ENCODE results near the gene TRIO.

TRIO gene

DNA sequence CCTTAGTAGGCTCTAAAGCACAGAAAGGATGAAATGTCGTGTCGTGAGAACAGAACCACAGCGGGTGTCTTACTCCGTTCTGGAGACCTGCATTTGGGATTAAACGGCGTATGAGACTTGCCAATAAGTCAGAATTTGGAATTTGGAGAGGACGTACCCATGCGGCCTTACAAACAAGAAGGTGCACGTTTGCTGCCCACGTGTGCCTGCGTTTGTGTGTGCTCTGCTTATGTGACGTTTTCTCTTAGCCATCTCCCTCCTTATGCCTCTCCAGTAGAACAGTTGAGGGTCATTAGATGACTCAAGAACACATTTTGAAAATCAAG is 266.9 kb downstream of the TRIO start:
- TF ChIP-seq EZH2phosphoT487 (conservative IDR thresholded peaks at IDR 0.05; ENCODE audit: low read length) = no peak
- TF ChIP-seq, protein P1, sequence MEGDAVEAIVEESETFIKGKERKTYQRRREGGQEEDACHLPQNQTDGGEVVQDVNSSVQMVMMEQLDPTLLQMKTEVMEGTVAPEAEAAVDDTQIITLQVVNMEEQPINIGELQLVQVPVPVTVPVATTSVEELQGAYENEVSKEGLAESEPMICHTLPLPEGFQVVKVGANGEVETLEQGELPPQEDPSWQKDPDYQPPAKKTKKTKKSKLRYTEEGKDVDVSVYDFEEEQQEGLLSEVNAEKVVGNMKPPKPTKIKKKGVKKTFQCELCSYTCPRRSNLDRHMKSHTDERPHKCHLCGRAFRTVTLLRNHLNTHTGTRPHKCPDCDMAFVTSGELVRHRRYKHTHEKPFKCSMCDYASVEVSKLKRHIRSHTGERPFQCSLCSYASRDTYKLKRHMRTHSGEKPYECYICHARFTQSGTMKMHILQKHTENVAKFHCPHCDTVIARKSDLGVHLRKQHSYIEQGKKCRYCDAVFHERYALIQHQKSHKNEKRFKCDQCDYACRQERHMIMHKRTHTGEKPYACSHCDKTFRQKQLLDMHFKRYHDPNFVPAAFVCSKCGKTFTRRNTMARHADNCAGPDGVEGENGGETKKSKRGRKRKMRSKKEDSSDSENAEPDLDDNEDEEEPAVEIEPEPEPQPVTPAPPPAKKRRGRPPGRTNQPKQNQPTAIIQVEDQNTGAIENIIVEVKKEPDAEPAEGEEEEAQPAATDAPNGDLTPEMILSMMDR (IDR thresholded peaks at IDR 0.05; ENCODE audit: insufficient read depth, low read length, poor library complexity, severe bottlenecking) = no peak
- no peak overlapping the region for H3K4me3 ChIP-seq (ENCODE audit: insufficient read depth, low read length, poor library complexity, severe bottlenecking)
- no peaks in the 10 kb centered on the region for H3K79me2 ChIP-seq (ENCODE audit: insufficient read depth, low read length)
- no peaks in the 10 kb centered on the region for H3K9me3 ChIP-seq (ENCODE audit: insufficient read depth, low read length)
- H3K4me2 ChIP-seq (ENCODE audit: low read depth, low read length, poor library complexity, severe bottlenecking) = no peak overlapping the region
- H3K27ac ChIP-seq (ENCODE audit: low read depth, low read length) = no peak overlapping the region
- H3K36me3 ChIP-seq (ENCODE audit: low read length) = no peaks in the 10 kb centered on the region
- H4K20me1 ChIP-seq (ENCODE audit: low read depth, low read length) = no peaks in the 10 kb centered on the region
- H3K9me2 ChIP-seq (replicated peaks; ENCODE audit: insufficient read depth, low read length) = no peaks in the 10 kb centered on the region
- no peak overlapping the region for H3K9ac ChIP-seq (ENCODE audit: low read length)
- H2AFZ ChIP-seq (ENCODE audit: low read depth, low read length, severe bottlenecking) = no peak overlapping the region
- H3K27me3 ChIP-seq (ENCODE audit: low read length) = no peaks in the 10 kb centered on the region
- H3F3A ChIP-seq (ENCODE audit: insufficient read depth) = no peaks in the 10 kb centered on the region

DNA sequence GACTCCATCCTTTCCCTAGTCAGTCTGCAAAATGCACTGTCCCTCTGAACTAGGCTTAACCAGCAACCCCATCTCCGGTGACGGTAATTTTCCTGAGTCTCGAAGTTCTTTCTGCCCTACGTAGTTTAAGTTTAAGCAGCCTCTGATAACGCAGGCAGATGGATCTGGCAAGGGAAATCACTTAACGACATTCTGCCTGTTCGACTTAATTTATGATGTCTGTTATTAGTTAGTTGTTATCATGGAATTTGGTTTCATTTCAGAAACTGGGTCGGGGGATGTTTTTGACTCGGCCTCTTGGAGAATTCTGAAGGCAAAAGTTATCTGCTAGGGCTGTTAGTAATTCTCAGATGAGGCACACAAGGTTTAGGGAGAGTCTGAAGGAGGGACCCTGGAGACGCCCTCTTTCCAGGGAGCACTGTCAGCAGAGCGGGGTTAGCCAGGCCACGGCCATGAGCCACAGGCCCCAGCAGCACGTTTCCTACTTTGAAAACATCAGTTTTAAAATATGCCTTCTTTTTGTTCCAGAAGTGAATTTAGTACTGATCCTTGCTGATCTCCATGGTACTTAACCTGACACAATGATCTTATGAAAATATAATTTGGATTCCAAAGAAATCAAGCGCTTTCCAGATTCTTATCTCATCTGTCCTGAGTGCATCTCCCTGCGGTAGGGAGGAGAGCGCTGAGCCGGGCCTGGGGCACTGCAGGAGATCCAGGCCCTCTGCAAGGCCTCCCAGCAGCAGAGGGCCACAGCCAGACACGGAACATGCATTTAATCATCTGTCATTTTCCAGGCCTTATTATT is 267.5 kb downstream of the TRIO start:
- no peaks in the 10 kb centered on the region for H3K36me3 ChIP-seq (ENCODE audit: low read length)
- no peak overlapping the region for H3K9ac ChIP-seq (ENCODE audit: low read length)
- TF ChIP-seq EZH2phosphoT487 (conservative IDR thresholded peaks at IDR 0.05; ENCODE audit: low read length) = no peak
- H3K79me2 ChIP-seq (ENCODE audit: insufficient read depth, low read length) = no peaks in the 10 kb centered on the region
- no peak overlapping the region for H2AFZ ChIP-seq (ENCODE audit: low read depth, low read length, severe bottlenecking)
- H4K20me1 ChIP-seq (ENCODE audit: low read depth, low read length) = no peaks in the 10 kb centered on the region
- no peaks in the 10 kb centered on the region for H3K9me3 ChIP-seq (ENCODE audit: insufficient read depth, low read length)
- H3K27me3 ChIP-seq (ENCODE audit: low read length) = no peaks in the 10 kb centered on the region
- no peak overlapping the region for H3K4me2 ChIP-seq (ENCODE audit: low read depth, low read length, poor library complexity, severe bottlenecking)
- no peaks in the 10 kb centered on the region for H3F3A ChIP-seq (ENCODE audit: insufficient read depth)
- H3K27ac ChIP-seq (ENCODE audit: low read depth, low read length) = no peak overlapping the region
- H3K4me3 ChIP-seq (ENCODE audit: insufficient read depth, low read length, poor library complexity, severe bottlenecking) = no peak overlapping the region
- no peaks in the 10 kb centered on the region for H3K9me2 ChIP-seq (replicated peaks; ENCODE audit: insufficient read depth, low read length)

DNA sequence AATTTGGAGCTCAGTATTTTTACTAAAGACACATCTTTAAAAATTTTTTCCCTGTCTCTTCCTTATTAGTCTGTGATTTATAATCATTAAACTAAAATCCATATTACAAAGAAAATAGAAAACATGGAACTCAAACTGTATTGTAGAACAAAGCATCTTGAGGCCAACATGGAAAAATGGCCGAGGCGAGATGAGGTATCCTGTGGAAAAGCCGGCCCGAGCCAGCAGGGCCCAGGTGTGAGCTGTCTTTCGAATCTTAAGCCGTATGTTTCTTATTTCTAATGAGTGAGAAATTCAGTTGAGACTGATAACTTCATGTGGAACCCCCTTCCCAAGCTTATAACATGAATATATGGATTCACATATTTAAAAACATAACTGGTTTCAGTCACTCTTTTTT is 268.1 kb downstream of the TRIO start:
- Histone ChIP-seq H3K9ac (ENCODE audit: low read length) (no peak overlapping the region), H3K4me2 (ENCODE audit: low read depth, low read length, poor library complexity, severe bottlenecking) (no peak overlapping the region), H3K36me3 (ENCODE audit: low read length) (no peaks in the 10 kb centered on the region), H3K4me3 (ENCODE audit: insufficient read depth, low read length, poor library complexity, severe bottlenecking) (no peak overlapping the region), H3K79me2 (ENCODE audit: insufficient read depth, low read length) (no peaks in the 10 kb centered on the region), H3K9me2 (replicated peaks; ENCODE audit: insufficient read depth, low read length) (no peaks in the 10 kb centered on the region), H4K20me1 (ENCODE audit: low read depth, low read length) (no peaks in the 10 kb centered on the region), H3F3A (ENCODE audit: insufficient read depth) (no peaks in the 10 kb centered on the region), H3K27ac (ENCODE audit: low read depth, low read length) (no peak overlapping the region), H3K27me3 (ENCODE audit: low read length) (no peaks in the 10 kb centered on the region), H2AFZ (ENCODE audit: low read depth, low read length, severe bottlenecking) (no peak overlapping the region), H3K9me3 (ENCODE audit: insufficient read depth, low read length) (no peaks in the 10 kb centered on the region)
- no peak for TF ChIP-seq EZH2phosphoT487 (conservative IDR thresholded peaks at IDR 0.05; ENCODE audit: low read length)
- TF ChIP-seq, protein P1 (IDR thresholded peaks at IDR 0.05; ENCODE audit: insufficient read depth, low read length, poor library complexity, severe bottlenecking) = no peak

DNA sequence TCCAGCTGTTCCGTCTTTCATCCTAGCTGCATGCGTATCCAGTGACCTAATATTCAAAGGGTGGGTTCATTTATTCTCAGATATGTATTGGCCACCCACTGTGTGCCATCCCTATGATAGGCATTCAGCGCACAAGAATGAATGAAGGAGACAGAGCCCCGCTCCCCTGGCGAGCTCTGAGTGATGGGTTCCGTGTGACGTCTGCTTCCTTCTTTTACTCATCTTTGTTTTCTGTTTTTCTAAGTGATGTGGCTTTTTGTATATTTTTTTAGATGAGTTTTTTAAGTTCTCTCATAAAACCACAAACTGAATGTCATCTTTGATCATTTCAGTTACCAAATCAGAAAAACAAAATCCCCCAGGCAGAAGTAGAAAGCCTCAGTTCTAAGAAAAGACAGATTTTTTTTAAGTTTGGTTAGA is 270.2 kb downstream of the TRIO start:
- Histone ChIP-seq H3K27ac (ENCODE audit: low read depth, low read length) (no peak overlapping the region), H3K27me3 (ENCODE audit: low read length) (no peaks in the 10 kb centered on the region), H3K4me3 (ENCODE audit: insufficient read depth, low read length, poor library complexity, severe bottlenecking) (no peak overlapping the region), H3K79me2 (ENCODE audit: insufficient read depth, low read length) (no peaks in the 10 kb centered on the region), H3K4me2 (ENCODE audit: low read depth, low read length, poor library complexity, severe bottlenecking) (no peak overlapping the region), H3K9me3 (ENCODE audit: insufficient read depth, low read length) (no peaks in the 10 kb centered on the region), H3K36me3 (ENCODE audit: low read length) (no peaks in the 10 kb centered on the region), H3K9me2 (replicated peaks; ENCODE audit: insufficient read depth, low read length) (no peaks in the 10 kb centered on the region), H3F3A (ENCODE audit: insufficient read depth) (no peaks in the 10 kb centered on the region), H3K9ac (ENCODE audit: low read length) (no peak overlapping the region), H4K20me1 (ENCODE audit: low read depth, low read length) (no peaks in the 10 kb centered on the region), H2AFZ (ENCODE audit: low read depth, low read length, severe bottlenecking) (no peak overlapping the region)
- no peak for TF ChIP-seq EZH2phosphoT487 (conservative IDR thresholded peaks at IDR 0.05; ENCODE audit: low read length)
- TF ChIP-seq, protein P1 (IDR thresholded peaks at IDR 0.05; ENCODE audit: insufficient read depth, low read length, poor library complexity, severe bottlenecking) = no peak
